Kidney epithelial cell (primary cell): ENCODE results near the gene PKD1. TPM values are rescaled to one million over a fixed set of nuclear protein-coding genes. Genes with fewer than 3 reads are reported as not detected.

Experiments used
- DNase-seq: peaks from one replicate; pipeline ENCODE4 v3.0.0-alpha.2; 2010; ENCODE audit warnings: low read depth
- H3K27me3 ChIP-seq: 2 replicates; pipeline ENCODE4 v1.6.0; 2011; ENCODE audit warnings: low read length; ENCODE audit not compliant: control insufficient read depth, insufficient read depth
- H3K36me3 ChIP-seq: 2 replicates; pipeline ENCODE4 v1.5.1; 2011; ENCODE audit warnings: low read length; ENCODE audit not compliant: control insufficient read depth, insufficient read depth
- H3K4me3 ChIP-seq: 2 replicates; pipeline ENCODE4 v1.5.1; 2011; ENCODE audit warnings: low read depth, mild to moderate bottlenecking, control low read depth, low read length
- total RNA-seq: library from RNA; depleted of rRNA; stranded (reverse); fragments of >200 nt; gene quantifications from 2 replicates; pipeline ENCODE4 v1.2.3, GENCODE V29; 2015
- TF ChIP-seq, protein P1 (sequence below): IDR thresholded peaks from 2 replicates; pipeline ENCODE4 v1.5.1; 2011; ENCODE audit warnings: mild to moderate bottlenecking, moderate library complexity, low read length, control low read depth, inconsistent platforms; ENCODE audit not compliant: insufficient read depth, poor library complexity, severe bottlenecking

PKD1 gene
- total RNA-seq, 1 donor from 2014 or later: 85.6 TPM

GRCh38 chr16:2095315-2095853 lies 40.3 kb downstream of the PKD1 start:
- H3K36me3 ChIP-seq: no peaks in the 10 kb centered on the region
- DNase-seq: no peak
- no peak overlapping the region for H3K4me3 ChIP-seq
- TF ChIP-seq, protein P1, sequence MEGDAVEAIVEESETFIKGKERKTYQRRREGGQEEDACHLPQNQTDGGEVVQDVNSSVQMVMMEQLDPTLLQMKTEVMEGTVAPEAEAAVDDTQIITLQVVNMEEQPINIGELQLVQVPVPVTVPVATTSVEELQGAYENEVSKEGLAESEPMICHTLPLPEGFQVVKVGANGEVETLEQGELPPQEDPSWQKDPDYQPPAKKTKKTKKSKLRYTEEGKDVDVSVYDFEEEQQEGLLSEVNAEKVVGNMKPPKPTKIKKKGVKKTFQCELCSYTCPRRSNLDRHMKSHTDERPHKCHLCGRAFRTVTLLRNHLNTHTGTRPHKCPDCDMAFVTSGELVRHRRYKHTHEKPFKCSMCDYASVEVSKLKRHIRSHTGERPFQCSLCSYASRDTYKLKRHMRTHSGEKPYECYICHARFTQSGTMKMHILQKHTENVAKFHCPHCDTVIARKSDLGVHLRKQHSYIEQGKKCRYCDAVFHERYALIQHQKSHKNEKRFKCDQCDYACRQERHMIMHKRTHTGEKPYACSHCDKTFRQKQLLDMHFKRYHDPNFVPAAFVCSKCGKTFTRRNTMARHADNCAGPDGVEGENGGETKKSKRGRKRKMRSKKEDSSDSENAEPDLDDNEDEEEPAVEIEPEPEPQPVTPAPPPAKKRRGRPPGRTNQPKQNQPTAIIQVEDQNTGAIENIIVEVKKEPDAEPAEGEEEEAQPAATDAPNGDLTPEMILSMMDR: no peak
- H3K27me3 ChIP-seq: no peaks in the 10 kb centered on the region

DNA sequence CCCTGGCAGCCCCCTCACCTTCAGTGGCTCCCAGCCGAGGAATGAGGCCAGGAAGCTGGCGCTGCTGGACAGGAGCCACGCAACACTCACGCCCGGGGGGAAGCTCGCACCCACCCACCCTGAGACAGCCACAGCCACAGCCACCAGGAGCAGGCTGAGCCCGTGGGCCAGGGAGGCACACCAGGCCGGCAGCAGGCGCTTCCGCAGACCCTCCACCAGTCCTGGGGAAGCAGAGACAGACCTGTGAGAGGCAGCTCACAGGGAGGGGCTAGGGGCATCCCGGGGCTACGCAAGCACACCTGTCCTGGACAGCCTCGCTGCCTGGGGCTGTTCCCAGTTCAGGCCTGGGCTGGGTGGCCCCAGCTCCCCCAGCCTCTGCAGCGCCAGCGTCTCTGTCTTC lies 41.9 kb downstream of the PKD1 start:
- Histone ChIP-seq H3K27me3 (no peaks in the 10 kb centered on the region), H3K4me3 (no peak overlapping the region), H3K36me3 (no peaks in the 10 kb centered on the region)
- DNase-seq: no peak
- TF ChIP-seq, protein P1: no peak

- H3K27me3 ChIP-seq: no peaks in the 10 kb centered on the region
- H3K36me3 ChIP-seq: no peaks in the 10 kb centered on the region
- TF ChIP-seq, protein P1: no peak
- no peak for DNase-seq
- no peak overlapping the region for H3K4me3 ChIP-seq
These were observed 42.8 kb downstream of the PKD1 start for GRCh38 chr16:2092866-2093265.

DNA sequence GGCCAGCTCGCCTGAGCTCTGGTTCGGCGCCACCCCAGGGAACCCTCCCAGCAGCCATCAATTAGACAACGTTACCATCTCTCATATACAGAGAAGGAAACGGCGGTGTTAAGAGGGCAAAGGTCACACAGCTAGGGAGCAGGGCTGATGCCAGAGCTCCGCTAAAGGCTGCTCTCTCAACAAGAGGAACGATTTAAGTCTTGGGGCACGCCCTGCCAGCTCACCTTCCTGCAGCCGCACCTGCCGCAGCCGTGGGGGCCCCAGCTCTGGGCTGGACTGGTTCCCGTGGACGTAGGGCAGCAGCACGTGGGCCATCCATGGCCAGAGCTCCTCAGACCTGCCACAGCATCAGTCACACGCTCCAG lies 43.5 kb downstream of the PKD1 start:
- Histone ChIP-seq H3K27me3 (no peaks in the 10 kb centered on the region), H3K4me3 (no peak overlapping the region), H3K36me3 (no peaks in the 10 kb centered on the region)
- TF ChIP-seq, protein P1: no peak
- DNase-seq: no peak

GRCh38 chr16:2091547-2092255 lies 44.0 kb downstream of the PKD1 start:
- TF ChIP-seq, protein P1: no peak
- DNase-seq: no peak
- Histone ChIP-seq H3K4me3 (peak overlapping the region; percentile 24), H3K36me3 (peaks cover 1% of the 10 kb centered on the region), H3K27me3 (no peaks in the 10 kb centered on the region)
